ENCODE results near the gene CAMTA1.

The CAMTA1 gene

GRCh38 chr1:7677111-7677510 is 891.9 kb downstream of the CAMTA1 start:
- TF ChIP-seq HOXC10 (CRISPR knock-in tag; IDR thresholded peaks at IDR 0.05) (no peak), ZNF600 (tag by site-specific recombination; IDR thresholded peaks at IDR 0.05) (no peak), ZNF768 (tag by site-specific recombination; IDR thresholded peaks at IDR 0.05) (no peak), ZNF248 (tag by site-specific recombination; IDR thresholded peaks at IDR 0.05) (no peak), ZNF140 (tag by site-specific recombination; IDR thresholded peaks at IDR 0.05) (no peak), ZNF132 (tag by site-specific recombination; IDR thresholded peaks at IDR 0.05; ENCODE audit: borderline replicate concordance) (no peak), ZSCAN30 (tag by site-specific recombination; IDR thresholded peaks at IDR 0.05) (no peak), ZNF747 (tag by site-specific recombination; IDR thresholded peaks at IDR 0.05) (no peak), ZNF426 (tag by site-specific recombination; IDR thresholded peaks at IDR 0.05) (no peak), ZNF2 (tag by site-specific recombination; IDR thresholded peaks at IDR 0.05) (no peak)
- TF ChIP-seq, protein P1, sequence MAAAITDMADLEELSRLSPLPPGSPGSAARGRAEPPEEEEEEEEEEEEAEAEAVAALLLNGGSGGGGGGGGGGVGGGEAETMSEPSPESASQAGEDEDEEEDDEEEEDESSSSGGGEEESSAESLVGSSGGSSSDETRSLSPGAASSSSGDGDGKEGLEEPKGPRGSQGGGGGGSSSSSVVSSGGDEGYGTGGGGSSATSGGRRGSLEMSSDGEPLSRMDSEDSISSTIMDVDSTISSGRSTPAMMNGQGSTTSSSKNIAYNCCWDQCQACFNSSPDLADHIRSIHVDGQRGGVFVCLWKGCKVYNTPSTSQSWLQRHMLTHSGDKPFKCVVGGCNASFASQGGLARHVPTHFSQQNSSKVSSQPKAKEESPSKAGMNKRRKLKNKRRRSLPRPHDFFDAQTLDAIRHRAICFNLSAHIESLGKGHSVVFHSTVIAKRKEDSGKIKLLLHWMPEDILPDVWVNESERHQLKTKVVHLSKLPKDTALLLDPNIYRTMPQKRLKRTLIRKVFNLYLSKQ (tag by site-specific recombination; IDR thresholded peaks at IDR 0.05; ENCODE audit: borderline replicate concordance), result no peak
- TF ChIP-seq, protein P2, sequence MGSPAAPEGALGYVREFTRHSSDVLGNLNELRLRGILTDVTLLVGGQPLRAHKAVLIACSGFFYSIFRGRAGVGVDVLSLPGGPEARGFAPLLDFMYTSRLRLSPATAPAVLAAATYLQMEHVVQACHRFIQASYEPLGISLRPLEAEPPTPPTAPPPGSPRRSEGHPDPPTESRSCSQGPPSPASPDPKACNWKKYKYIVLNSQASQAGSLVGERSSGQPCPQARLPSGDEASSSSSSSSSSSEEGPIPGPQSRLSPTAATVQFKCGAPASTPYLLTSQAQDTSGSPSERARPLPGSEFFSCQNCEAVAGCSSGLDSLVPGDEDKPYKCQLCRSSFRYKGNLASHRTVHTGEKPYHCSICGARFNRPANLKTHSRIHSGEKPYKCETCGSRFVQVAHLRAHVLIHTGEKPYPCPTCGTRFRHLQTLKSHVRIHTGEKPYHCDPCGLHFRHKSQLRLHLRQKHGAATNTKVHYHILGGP (tag by site-specific recombination; IDR thresholded peaks at IDR 0.05), result no peak
- no peak overlapping the region for H3K27ac ChIP-seq (ENCODE audit: extremely low read depth, low read depth, low read length)
- no peaks in the 10 kb centered on the region for H3K4me1 ChIP-seq (ENCODE audit: control insufficient read depth, insufficient read depth, low read length)
- ChIA-PET POLR2A (interaction anchor here (4.1 kb wide), 1 partner anchor 27 kb away, joined by 25 read pairs; no protein-coding TSS in a partner anchor), CTCF (interaction anchor here (0.6 to 9.1 kb wide), 3 partner anchors 8 to 139 kb away, joined by 6 to 93 read pairs (median 40); no protein-coding TSS in a partner anchor)
- no peaks in the 10 kb centered on the region for H3K36me3 ChIP-seq (ENCODE audit: control insufficient read depth in 2 of 2, insufficient read depth in 1 of 2, low read length in 2 of 2)
- H3K4me3 ChIP-seq (ENCODE audit: low read depth, low read length), result no peak overlapping the region
- H3K9me3 ChIP-seq (ENCODE audit: control insufficient read depth, insufficient read depth, low read depth, low read length), result no peaks in the 10 kb centered on the region

DNA sequence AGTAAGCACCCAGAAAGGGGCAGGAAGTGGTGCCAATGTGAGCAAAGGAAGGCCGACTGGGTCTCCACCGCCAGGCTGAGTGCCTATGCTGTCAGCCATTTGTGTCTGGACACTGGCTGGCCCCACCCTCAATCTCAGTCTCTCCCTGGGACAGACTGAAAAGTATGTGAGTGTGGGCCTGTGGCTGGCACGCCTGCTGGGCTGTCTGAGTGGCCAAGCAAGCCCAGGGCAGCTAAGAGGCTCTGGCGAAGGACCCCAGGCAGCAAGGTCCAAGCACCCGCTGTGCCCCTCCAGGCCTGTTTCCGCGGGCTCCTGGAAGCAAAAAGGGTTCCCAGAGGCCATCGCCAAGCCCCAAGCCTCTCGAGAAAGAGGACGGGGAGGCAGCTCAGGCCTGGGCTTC is 892.6 kb downstream of the CAMTA1 start:
- no peaks in the 10 kb centered on the region for H3K4me1 ChIP-seq (ENCODE audit: control insufficient read depth, insufficient read depth, low read length)
- POLR2A ChIA-PET, result interaction anchor here (4.1 kb wide), 1 partner anchor 26 kb away, joined by 25 read pairs; no protein-coding TSS in a partner anchor
- H3K4me3 ChIP-seq (ENCODE audit: low read depth, low read length), result no peak overlapping the region
- H3K9me3 ChIP-seq (ENCODE audit: control insufficient read depth, insufficient read depth, low read depth, low read length), result no peaks in the 10 kb centered on the region
- no peak overlapping the region for H3K27ac ChIP-seq (ENCODE audit: extremely low read depth, low read depth, low read length)
- H3K36me3 ChIP-seq (ENCODE audit: control insufficient read depth in 2 of 2, insufficient read depth in 1 of 2, low read length in 2 of 2), result no peaks in the 10 kb centered on the region
- CTCF ChIA-PET, result interaction anchor here (5.7 to 9.1 kb wide), 2 partner anchors 9 to 75 kb away, joined by 40 to 93 read pairs; no protein-coding TSS in a partner anchor
- TF ChIP-seq ZNF571 (tag by site-specific recombination; IDR thresholded peaks at IDR 0.05) (no peak), ZBTB20 (tag by site-specific recombination; IDR thresholded peaks at IDR 0.05) (no peak), ZNF791 (tag by site-specific recombination; IDR thresholded peaks at IDR 0.05) (no peak), ZNF530 (tag by site-specific recombination; IDR thresholded peaks at IDR 0.05; ENCODE audit: low read depth) (no peak), ZNF707 (tag by site-specific recombination; IDR thresholded peaks at IDR 0.05) (no peak), ZNF221 (tag by site-specific recombination; IDR thresholded peaks at IDR 0.05; ENCODE audit: borderline replicate concordance) (no peak), ZNF175 (tag by site-specific recombination; IDR thresholded peaks at IDR 0.05) (no peak), ZNF449 (tag by site-specific recombination; IDR thresholded peaks at IDR 0.05) (no peak), GLI2 (tag by site-specific recombination; IDR thresholded peaks at IDR 0.05; ENCODE audit: borderline replicate concordance, low read depth) (no peak), PATZ1 (tag by site-specific recombination; IDR thresholded peaks at IDR 0.05) (no peak), ZNF658 (tag by site-specific recombination; IDR thresholded peaks at IDR 0.05) (no peak), BCL11B (tag by site-specific recombination; IDR thresholded peaks at IDR 0.05; ENCODE audit: low read depth) (no peak), ZNF155 (tag by site-specific recombination; IDR thresholded peaks at IDR 0.05) (no peak)
- TF ChIP-seq, protein P3, sequence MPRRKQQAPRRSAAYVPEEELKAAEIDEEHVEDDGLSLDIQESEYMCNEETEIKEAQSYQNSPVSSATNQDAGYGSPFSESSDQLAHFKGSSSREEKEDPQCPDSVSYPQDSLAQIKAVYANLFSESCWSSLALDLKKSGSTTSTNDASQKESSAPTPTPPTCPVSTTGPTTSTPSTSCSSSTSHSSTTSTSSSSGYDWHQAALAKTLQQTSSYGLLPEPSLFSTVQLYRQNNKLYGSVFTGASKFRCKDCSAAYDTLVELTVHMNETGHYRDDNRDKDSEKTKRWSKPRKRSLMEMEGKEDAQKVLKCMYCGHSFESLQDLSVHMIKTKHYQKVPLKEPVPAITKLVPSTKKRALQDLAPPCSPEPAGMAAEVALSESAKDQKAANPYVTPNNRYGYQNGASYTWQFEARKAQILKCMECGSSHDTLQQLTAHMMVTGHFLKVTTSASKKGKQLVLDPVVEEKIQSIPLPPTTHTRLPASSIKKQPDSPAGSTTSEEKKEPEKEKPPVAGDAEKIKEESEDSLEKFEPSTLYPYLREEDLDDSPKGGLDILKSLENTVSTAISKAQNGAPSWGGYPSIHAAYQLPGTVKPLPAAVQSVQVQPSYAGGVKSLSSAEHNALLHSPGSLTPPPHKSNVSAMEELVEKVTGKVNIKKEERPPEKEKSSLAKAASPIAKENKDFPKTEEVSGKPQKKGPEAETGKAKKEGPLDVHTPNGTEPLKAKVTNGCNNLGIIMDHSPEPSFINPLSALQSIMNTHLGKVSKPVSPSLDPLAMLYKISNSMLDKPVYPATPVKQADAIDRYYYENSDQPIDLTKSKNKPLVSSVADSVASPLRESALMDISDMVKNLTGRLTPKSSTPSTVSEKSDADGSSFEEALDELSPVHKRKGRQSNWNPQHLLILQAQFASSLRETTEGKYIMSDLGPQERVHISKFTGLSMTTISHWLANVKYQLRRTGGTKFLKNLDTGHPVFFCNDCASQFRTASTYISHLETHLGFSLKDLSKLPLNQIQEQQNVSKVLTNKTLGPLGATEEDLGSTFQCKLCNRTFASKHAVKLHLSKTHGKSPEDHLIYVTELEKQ (tag by site-specific recombination; IDR thresholded peaks at IDR 0.05; ENCODE audit: borderline replicate concordance), result no peak

Measured in HEK293 (cell line).